ENCODE data around the gene CDH24.

Gene CDH24

DNA sequence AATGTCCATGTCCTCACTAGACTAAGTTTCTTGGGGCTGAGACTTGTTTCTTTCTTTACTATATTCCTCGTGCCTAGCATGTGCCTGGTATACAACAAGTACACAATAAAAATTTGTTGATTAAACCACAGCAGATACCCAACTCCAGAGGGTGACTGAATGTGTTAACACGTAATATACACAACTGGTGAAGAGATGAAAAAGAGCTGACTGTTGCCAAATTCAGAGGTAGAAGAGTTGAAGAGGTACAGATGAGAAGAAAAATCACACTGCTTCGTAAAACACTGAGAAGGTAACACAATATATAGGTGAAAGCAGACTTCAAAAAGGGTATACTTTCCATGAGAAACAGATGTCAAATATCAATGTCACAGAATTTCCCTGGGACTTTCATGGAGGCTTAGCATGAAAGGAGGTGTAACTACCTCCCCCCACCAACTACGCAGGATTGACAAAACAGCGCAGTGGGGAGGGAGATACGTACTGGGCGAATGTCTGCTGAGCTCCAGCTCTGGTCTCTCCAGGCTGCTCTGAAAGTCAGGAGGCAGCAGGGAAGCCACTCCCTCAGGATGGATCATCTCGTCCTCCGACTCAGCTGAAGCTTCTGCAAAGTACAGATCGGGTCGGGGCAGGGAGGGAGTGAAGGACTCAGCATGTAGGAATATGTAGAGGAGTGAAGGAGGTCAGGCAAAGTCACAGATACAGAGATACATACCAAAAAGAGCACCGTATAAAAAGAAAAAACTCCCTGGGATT is 32.4 kb upstream of the CDH24 start:
- DNase-seq, result no peak

DNA sequence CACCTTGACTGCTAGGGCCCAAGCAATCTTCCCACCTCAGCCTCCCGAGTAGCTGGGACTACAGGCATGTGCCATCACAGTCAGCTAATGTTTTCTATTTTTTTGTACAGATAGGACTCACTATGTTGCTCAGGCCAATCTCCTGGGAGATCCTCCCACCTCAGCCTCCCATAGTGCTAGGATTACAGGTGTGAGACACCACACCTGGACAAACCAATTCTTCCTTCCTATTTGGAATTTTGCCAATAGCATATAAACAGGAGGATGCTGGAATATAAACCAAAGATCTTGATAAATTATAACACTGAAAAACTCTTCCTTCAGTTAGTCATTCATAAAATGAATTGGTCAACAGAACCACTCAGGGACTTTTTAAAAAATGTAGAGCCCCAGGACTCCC is 29.2 kb upstream of the CDH24 start:
- DNase-seq, result no peak

DNA sequence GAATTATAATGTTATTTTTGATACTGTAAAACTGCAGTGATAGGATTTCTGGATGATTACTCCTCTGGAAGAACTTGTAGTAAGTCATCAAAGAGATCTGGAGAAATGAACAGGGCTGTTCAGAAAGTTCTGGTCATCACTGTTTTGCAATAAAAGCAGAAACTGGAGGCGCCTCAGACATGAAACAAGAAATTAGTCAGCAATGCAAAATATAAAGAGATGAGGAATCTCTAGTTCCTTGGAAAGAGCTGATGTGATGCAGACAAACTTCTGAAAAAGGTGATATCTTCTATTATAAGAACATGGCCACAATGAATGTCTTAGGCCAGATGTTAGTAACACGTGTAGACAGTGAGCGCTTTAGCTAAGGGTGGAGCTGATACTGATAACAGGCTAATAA is 28.1 kb upstream of the CDH24 start:
- DNase-seq, result no peak

DNA sequence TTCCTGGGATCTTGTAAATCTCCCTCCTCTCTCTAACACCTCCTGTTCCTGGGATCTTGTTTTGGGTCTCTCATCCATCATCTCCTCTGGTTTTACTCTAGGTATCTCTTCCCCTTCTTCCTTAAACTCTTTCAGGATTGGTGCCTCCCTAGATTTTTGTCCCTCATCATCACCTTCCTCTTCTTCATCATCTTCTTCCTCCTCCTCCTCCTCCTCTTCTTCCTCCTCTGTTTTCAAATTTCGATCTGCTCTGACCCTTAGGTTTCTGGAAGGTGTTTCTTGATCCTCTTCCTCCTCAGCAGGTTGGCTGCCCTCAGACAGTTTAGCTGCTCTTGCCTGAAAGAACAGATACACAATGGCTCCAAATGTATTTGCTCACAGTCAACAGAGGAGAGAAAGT is 23.2 kb upstream of the CDH24 start:
- no peak for DNase-seq

DNA sequence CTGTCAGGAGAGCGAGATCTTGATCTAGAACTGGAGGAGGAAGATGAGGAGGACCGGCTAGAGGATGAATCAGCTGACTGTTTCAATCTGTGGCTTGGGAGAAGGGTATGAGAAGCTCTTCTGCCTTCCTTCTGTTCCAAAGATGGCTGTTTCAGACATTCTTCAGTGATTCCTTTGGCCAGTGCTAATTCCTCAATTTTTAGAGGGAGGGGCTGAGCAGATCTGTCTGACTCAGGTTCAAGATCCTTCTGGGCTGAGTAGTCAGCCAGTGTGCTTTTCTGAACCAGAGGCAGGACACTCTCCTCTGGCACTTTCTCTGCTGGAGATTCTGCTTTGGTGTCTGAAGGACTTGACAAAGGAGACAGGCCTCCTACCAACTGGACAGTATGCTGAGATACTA is 22.4 kb upstream of the CDH24 start:
- no peak for DNase-seq

GRCh38 chr14:23078692-23079116 is 21.4 kb upstream of the CDH24 start:
- no peak for DNase-seq

GRCh38 chr14:23077962-23078361 is 20.6 kb upstream of the CDH24 start:
- DNase-seq, result no peak

DNA sequence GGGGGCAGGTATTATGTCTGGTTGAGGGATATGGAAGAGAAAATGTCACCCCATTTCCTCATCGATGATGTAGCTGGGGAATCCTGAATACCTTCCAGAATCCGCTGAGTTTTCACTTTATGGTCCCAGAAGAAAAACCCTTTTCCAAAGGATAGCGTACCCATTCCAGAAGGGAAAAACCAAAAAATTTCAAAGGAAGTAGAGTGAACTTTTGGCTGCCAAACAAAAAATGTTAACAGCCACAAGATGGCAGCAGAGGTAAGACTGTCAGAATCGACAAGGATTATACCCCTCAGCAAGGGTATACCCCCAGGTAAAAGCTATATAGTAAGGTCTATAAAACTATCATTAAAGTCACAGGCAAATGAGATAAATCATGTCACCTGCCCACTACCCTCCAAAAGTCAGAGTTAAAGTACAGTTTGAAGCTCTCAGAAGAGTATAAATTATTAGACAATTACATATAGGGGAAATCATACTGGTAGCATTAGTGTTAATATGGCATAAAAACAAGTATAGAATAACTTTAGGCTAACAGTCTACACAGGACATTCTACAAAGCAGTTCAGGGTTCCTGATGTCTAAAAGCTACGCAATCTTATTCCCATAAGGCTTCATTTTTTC is 19.6 kb upstream of the CDH24 start:
- DNase-seq, result no peak

- DNase-seq, result no peak
Measured at GRCh38 chr14:23074906-23075305, 17.6 kb upstream of the CDH24 start.

DNA sequence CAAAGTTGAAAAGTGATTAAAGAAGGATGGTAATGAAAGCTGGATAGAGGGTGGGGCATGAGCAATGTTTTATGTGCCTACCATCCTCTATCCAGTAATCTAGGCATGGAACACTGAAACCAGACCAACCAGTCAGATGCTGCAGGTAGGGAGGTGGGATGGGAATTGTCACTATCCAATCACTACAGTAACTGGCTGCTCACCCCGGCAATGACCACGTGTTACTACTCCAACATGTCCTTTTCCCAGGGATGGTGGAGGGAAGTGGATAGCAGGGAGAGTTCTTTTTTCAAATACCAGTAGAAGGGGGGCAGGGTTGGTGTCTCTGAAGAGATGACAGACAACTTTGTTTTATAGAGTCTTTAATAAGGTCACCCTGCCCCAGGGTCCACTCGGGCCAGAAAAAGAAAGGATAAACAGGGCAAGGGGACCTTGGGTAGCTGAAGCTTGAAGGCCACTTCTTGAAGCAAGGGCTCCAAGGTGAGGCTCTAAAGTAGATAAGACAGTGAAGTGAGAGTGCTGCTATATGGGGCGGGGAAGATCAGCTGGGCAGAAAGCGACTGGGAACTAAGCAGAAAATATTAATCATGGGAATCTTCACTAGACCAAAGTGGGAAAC is 14.7 kb upstream of the CDH24 start:
- DNase-seq, result no peak

- DNase-seq, result peak; percentile 86
Measured at GRCh38 chr14:23071244-23071920, 14.1 kb upstream of the CDH24 start.

- DNase-seq, result peak; percentile 19
Measured at GRCh38 chr14:23070262-23071129, 13.2 kb upstream of the CDH24 start.

GRCh38 chr14:23069413-23069806 is 12.1 kb upstream of the CDH24 start:
- DNase-seq, result no peak

- peak; percentile 91 for DNase-seq
Measured at GRCh38 chr14:23068789-23069412, 11.6 kb upstream of the CDH24 start.

- no peak for DNase-seq
Measured at GRCh38 chr14:23067847-23068788, 10.8 kb upstream of the CDH24 start.

DNA sequence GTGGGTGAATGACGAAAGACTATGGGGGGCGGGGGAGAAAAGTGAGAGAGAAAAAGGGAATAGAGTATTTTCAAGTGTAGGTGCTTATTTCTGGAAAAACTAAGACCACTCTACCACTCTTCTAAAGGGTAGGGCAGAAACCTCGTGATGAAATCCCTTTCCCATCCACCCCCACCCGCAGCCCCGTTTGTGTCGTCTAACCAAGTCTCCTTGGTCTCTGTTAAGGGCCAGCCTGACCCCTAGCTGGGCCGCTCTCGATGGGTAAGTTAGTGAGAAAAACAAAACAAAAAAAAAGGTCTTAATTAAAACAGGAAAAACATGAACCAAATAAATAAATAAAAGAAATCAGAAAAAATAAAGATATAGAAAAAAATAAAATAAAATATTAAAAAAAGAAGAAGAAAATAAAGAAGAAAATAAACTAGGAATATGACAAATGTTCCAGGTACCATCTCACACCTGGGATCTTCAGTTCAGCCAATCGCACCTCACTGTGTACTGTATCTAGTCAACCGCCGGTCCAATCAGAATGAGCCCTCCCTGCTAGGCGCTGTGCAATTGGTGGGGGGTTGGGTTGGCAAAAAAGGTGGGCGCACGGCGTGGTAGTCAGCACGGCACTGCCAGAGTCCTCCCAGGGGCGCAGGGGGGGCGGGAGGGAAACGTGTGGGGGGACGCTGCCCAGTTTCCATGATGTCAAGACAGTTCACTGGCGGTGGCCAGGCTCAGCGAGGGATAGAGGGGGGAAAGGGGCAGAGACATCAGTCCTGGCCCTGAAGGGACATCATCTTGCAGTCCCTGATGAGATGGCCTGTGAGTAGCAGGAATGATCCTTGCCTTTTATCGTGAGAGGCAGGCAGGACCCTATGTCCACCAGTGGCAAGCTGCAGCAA is 9.8 kb upstream of the CDH24 start:
- no peak for DNase-seq

GRCh38 chr14:23066368-23066767 is 9.0 kb upstream of the CDH24 start:
- DNase-seq, result no peak

- no peak for DNase-seq
Measured at GRCh38 chr14:23063601-23064000, 6.3 kb upstream of the CDH24 start.

DNA sequence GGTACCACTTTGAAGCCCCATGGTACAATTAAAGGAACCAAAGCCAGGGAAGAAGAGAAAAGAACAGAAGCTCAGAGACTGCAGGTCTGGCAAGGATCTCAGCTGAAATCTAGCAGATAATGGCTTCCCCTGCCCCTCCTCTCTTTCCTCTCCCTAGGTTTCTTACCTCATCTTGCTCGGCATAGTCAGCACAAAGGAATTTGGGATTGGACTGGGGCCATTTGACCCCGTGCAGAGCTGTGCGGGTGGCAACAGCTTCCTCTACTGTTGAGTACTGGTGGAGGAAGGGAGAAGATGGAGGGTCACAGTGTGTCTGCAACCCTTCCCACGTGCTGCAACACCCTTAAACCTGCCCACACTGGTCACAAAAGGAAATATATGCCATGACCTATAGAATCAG is 4.7 kb upstream of the CDH24 start:
- DNase-seq, result no peak
